Measurements from ENCODE around the gene RASAL2.

Gene RASAL2

DNA sequence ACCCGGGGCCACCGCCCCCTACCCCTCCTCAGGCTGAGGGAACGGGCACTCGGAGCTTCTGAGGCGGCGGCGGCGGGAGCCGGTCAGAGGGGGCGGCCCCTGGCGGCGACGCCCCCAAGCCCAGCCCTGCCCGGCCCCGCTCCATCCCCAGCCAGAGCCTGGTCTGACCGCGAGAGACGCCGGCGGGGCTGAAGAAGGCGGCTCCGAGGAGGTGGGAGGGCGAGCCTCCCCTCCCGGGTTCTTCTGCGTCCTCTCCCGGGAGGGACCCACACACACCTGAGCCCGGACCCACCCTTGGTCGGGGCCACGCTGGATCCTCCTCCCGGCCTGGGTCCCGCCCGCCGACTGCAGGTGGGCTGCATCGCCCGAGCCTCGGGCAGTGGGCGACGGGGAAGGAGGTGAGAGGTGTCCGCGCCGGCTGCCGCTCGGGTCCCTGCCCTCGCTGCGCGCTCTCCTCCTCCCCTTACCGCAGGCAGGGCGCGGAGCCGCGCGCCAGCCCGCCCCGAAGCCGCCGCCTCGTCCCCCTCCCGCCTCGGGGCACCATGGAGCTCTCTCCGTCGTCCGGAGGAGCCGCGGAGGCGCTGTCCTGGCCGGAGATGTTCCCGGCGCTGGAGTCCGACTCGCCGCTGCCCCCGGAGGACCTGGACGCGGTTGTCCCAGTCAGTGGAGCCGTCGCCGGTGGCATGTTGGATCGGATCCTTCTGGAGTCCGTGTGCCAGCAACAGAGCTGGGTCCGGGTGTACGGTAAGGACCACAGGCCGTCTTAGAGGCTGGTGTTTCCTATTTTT is at the start of gene RASAL2:
TSS of gene RASAL2 (plus strand) at position 154 of the 788 bp plus-strand sequence. CDS start at position 543, 389 bp downstream.
- DNase-seq (ENCODE audit: low read depth, low spot score), result no peak

DNA sequence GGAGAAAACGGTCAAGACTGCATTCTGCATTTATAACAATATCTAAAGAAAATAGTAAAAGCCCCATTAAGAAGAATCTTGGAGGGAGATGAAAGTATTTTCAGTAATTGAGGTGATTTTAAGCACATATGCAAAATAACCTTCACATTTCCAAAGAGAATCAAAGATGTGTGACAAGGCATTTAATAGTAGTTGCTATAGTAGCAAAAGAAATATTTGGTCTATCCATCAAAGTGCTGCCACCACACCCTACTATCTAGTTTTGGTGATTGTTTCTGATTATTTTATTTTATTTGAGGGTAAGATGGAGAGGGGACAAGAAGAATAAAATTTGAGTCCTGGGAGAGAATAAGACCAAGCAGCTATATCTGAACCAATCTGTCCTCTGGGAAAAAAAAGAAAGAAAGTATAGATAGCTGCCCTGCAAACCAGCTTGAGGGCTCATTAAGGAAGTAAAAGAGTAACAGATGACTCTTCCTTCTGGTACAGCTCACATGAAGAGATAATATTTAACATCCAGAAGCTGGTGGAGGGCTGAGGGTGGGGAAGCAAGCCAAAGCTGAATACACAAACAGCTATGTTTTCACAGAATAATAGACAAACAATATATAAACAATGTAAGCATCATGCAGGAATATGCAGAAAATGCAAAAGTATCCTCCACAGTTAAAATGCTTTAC is 47.2 kb upstream of the RASAL2 start:
- no peak for DNase-seq (ENCODE audit: low read depth, low spot score)

DNA sequence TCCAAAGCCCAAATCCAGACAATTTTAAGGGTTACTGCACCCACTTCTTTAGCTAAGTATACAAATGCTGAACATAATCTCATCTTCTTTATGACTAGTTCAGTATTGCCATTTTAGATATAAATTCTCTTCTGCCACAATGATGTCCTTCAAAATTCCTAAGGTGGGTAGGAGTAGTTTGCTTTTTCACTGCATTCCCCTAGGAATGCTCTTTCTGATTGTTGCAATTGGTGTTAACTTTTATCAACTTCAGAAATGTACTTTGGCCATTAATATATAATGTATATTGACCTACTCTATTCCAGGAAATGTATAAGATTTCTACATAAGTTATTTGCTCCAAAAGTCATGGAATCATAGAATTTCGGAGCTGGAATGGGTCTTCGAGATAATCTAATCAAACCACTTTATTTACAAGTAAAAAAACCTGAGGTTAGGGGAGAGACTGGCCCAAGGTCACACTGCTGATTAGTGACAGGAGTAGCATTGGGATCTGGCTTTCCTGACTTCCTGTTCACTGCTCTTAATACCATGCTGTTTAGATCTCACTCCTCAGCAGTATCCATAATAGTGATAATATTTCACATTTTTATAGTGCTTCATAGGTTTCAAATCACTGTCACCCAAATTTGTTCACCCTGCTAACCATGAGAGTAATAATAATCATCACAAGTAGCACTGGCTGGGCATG is 46.4 kb upstream of the RASAL2 start:
- DNase-seq (ENCODE audit: low read depth, low spot score), result no peak

DNA sequence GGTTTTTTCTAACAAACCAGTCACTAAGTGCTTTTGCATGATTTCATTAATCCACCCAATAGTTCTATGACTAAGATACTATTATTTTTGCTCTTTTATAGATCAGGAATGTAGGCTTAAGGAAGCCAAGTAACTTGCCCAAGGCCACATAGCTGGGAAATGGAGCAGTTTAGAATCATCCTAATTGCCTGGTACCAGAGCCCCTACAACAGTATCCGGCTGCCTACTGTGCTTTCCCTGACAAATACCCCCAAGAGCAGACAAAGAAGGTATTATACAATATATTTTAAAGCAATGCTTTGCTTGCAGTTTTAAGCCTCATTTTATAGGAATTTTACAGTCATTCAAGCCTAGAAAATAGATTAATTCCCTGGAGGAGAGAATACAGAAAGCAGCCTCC is 45.5 kb upstream of the RASAL2 start:
- no peak for DNase-seq (ENCODE audit: low read depth, low spot score)

DNA sequence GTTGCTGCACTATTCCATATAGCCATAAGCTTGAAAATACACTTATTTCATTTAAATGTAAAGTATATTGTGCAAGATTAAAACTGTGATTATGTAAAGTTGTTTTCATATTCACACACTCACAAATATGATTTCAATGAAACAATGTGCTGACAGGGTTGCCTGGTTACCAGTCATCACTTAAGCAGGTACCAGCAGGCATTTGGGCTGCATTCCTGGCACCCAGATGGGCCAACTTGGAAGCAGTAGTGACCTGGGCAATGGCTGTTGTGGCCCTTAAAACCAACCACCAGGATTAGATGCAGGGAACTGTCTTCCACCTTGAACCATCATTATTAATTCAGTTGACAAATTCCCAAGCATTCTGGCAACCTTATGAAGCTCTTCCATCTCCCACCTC is 45.0 kb upstream of the RASAL2 start:
- DNase-seq (ENCODE audit: low read depth, low spot score), result no peak

DNA sequence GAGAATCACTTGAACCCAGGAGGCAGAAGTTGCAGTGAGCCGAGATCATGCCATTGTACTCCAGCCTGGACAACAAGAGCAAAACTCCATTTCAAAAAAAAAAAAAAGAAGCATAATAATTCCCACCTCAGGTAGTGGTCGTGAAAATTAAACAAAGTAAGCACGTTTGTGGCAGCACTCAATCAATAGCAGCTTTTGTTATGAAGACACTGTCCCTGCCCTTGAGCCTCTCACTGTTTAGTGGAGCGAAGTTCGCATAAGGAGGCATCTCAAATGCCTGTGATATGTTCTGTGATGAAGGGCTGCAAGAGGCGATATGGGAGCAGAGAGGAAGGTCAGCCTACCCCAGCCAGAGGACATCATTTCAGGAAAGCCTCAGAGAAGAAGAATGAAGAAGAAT is 43.8 kb upstream of the RASAL2 start:
- no peak for DNase-seq (ENCODE audit: low read depth, low spot score)

DNA sequence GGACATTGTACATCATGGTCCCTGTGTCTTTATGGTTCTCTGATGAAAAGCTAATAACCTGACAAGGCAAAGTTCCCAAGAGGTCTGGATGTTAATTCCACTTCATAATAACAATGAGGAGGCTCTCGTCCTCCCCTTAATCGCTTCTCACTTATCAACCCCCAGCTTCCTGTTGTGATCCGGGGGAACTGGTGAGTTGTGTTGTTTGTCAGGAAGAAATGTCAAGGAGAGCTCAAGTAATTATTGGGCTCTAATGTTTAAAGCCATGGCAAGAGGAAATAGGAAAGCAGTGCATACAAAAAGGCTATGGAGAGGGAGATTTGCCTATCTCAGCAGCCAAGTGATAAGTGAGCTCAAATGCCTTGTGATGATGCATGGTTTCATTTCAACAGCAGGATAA is 42.8 kb upstream of the RASAL2 start:
- DNase-seq (ENCODE audit: low read depth, low spot score), result no peak

DNA sequence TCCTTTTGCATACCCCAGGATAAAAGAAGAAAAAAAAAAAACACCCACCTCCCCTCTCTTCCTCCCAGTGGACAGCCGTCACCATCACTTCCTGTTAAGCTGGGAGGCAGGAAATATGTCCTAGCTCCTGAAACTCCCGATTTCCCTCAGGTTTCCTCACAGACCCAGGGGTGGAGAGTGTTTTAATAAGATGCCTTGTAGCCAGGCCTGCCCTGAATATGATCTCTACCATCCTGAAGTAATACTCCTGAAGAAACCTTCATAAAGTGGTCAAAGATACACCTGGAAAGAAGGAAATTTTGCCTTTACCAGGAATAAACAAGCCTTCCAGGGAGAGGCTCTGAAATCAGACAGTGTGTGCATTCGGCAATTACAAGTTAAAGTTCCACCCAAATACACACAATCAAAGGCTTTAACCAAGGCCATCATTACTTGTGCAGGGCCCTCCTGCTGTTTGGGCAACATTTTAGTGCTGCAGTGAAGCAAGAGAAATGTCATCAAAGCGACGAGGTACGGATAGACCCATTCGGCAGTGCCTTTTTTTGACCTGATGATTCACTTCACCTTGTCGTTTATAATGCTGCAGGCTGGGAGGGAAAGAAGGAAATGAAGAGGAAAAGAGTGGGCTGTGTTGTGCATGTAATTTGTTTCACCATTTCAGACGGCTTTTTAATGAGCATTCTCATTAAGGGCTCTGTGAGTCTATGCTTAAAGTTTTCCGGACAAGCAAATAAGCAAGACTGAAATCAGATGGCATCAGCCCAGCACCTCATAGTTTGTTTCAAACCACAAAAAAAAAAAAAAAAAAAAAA is 41.0 kb upstream of the RASAL2 start:
- DNase-seq (ENCODE audit: low read depth, low spot score), result no peak

DNA sequence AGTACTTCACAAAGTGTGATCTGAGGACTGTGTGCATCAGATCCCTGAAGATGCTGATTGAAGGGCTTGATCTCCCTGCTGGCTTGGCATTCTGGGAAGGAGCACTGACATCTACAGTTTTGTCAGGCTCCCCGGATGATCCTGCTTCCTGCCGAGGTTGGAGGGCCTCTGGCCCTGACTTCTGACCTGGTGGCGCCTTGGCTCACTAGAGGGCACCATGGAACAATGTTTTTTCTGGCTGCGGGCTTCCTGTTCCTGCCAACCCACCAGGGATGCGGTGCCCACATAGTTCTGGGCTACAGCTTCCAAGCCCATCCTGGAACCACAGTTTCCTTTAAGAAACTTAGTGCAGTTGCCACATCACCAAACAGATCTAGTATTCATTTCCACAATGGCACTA is 38.8 kb upstream of the RASAL2 start:
- no peak for DNase-seq (ENCODE audit: low read depth, low spot score)

DNA sequence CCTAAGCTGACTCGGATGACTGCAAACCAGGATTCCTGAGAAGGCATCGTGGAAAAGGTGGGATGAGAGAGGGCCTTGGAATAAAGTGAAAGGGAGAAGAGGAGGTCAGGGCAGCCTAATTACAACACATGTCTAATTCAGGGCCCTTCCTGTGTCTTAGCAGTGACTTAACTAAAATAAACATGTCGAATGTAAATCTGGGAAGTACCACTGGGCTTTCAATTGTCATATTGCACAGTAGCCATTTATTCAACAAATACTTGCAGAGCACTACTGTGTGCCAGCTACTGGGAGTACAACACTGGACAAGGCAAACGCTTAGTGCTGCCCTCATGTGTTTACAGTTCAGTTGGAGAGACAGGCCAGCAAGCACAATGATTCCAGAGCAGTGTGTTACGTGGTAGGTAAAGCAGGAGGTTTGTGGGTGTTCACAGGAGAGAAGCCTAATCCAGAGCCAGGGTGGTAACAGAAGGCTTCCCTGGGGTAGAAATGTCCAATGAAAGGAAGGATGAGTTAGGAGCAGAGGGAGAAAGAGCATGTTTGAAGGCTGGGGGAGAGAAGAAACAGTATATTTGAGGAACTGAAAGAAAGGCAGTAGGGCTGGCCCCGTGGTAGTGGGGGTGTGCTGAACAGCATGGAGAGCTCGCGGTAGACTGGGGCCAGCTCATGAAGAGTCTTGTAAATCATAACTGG is 38.0 kb upstream of the RASAL2 start:
- DNase-seq (ENCODE audit: low read depth, low spot score), result no peak

DNA sequence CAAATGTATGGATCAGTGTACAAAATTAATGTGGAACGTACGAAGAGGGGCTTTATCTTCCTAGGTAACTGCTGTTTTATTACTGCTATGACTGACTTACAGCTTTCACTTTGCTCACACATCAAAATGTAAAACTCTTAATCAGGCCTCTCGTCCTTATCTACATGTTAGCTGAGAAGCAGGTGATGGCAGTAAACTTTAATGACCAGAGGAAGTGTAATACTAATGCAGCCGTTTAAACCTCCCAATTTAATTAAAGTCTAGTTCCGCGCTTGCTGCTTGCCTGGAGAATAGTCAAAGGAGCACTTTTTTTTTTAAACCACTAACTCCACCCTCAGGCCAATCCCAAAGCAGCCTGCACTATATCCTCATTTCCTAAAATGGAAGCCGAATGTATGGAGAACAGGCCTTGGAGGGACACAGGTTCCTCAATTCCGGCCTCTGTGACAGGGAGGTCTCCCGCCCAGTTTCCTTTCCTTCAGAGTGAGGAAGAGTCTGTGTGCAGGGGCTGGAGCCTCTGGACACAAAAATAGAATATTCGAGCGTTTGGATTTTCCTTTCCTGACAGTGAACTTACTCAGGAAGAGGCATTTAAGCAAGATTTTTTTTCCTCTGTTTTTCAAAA is 36.7 kb upstream of the RASAL2 start:
- no peak for DNase-seq (ENCODE audit: low read depth, low spot score)

DNA sequence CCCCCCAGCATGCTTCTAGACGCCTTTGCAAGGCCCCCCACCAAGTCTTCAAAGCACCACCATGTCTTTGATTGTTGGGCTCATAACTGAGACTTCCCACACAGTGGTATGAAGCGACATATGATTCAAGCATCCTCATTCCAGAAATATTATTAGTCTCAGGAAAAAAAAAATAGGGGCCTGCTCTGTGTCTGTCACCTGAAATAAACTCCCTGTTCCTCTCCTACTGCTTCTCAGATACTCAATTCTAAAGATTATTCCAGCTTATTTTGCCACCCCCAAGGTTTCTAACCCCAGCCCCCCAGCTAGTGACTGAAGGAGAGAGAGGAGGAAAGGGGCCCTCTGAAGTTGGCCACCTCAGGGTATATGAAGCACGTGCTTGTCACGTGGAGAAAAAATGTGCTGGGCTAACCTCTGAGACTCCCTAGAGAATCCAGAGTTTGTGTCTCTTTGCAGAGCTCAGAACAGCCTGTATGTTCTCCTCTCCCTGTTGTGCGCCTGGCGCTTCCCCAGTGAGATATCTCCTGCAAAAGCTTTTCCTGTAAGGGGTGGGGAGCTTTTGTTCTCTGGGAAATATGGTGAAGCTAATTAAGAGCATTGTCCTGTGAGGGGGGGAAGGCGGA is 35.9 kb upstream of the RASAL2 start:
- peak; percentile 88 for DNase-seq (ENCODE audit: low read depth, low spot score)

DNA sequence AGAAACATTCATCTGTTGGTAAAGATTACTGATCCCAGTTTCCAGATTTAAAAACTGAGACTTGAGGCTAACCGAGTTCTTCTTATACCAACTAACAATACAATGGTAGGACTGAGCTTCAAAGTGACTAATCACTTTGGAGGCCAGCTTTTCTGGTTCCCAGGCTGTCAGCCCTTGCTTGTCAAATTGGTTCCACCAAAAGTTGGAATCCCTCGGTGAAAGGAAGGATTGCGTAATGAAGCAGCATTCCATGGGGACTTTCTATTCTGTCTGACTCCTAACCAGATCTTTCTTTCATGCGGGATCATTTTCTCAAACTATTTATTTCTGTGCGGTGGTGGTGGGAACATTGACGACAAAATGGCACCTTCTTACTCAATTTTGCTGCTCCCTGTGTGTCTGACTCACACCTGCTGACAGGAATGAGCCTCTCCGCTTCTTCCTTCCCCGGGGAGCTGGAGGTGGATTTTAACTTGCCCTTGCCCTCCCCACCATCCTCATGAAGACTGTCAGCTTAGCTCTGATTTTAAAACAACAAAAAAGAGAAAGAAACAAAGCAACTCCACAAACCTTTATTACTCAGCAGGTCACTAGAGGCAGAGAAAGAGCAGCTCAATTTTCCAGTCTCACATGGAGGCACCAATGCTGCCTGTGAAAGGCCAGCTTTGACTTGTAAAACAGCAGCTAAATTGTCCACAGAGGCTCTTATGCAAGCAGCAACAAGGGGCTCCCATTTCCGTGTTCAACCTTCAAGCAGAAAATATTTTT is 32.9 kb upstream of the RASAL2 start:
- DNase-seq (ENCODE audit: low read depth, low spot score), result peak; percentile 50

DNA sequence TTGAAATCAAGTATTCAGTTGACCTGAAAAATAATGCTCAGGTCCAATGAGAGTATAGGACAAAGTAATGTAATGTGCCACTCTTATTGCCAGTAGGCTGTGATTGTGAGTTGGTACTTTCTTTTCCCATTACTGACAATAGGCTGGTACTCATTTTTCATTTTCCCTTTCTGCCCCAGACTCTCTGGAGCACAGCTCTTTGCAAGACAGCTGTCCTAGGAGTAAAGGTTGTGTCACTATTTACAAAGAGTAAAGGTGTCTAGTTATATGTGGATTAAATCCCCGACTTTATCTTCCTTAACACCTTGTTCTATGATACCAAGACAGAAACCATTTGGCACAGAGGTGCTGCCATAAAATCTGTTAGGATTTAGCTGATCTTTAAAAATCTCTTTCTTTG is 32.3 kb upstream of the RASAL2 start:
- DNase-seq (ENCODE audit: low read depth, low spot score), result no peak

DNA sequence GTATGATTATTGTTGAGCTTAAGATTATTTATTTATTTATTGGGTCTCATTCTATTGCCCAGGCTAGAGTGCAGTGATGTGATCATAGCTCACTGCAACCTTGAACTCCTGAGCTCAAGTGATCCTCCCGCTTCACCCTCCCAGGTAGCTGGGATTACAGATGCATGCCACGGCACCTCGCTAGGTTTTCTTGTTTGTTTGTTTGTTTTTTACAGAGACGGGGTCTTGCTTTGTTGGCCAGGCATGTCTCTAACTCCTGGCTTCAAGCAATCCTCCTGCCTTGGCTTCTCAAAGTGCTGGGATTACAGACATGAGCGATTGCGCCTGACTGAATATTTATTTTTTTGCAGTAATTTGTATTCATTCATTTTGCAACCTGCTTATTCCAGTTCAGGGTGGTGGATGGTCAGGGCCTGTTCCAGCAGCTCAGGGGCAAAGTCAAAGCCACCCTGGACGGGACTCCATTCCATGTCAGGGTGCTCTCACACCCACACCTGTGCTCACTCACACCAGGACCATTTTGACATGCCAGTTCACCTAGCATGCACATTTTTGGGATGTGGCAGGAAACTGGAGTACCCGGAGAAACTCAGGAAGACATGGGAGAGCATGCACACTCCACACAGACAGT is 29.6 kb upstream of the RASAL2 start:
- DNase-seq (ENCODE audit: low read depth, low spot score), result no peak

DNA sequence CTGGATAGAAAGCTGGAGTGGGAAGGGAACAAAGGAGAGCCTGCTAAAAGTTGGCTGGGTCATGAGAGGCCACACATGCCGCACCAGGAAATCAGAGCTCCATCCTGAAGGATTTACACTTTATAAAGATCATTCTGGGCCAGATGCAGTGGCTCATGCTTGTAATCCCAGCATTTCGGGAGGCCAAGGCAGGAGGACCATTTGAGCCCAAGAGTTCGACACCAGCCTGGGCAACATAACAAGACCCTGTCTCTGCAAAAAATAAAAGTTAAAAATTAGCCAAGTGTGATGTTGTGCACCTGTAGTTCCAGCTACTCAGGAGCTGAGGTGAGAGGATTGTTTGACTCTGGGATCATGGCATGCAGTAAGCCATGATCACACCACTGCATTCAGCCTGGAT is 28.7 kb upstream of the RASAL2 start:
- no peak for DNase-seq (ENCODE audit: low read depth, low spot score)

DNA sequence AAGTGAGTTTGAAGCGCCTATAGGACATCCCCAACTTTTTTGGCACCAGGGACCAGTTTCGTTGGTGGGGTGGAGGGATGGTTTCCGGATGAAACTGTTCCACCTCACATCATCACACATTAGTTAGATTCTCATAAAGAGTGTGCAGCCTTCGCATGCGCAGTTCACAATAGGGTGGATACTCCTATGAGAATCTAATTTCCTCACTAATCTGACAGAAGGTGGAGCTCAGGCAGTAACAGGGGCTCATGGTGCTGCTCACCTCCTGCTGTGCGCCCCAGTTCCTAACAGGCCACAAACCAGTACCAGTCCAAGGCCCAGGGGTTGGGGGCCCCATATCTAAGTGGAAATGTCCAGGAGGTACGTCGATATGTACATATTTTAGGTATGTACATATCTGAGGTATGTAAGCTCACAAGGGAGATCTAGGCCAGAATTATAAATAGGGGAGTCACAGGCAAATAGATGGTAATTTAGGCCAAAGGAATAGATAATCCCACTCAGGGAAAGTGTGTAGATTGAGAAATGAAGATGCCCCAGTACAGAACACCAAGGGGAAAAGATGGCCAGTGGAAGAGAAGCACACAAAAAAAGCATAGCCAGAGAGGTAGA is 27.5 kb upstream of the RASAL2 start:
- DNase-seq (ENCODE audit: low read depth, low spot score), result no peak

DNA sequence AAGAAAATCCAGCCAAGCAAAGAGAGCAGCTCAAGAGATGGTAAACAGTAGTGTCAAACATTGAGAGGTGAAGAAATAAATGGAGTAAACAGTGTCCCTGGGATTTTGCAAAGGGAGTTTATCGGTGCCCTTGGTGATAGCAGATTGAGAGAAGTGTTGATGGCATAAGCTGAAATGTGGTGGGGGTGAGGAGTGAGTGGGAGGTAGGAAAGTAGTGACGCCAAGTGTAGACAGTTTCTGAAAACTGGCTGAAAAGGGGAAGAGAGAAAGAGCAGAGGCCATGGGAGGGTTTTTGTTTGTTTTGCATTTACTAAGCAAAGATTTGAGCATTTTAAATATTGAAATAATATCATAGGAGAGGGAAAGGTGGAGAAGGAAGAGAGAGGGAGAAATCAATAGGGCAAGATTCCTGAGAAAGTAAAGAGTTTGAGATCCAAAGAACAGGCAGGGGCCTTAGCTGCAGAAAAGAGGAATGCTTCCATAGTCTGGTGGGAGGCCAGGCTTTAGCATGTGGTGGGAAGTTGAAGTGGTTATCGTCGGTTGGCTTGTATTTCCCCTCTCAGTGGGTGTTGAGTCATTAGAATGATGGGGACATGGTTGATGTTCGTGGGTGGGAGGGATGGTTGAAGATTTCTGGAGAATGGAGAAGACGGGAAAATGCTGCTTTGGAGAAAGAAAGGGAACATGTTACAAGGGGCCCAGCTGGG is 26.8 kb upstream of the RASAL2 start:
- no peak for DNase-seq (ENCODE audit: low read depth, low spot score)

All from smooth muscle cell of the brain vasculature (primary cell).